PC-3 (cell line): ENCODE data around the gene TRIM28. TPM values are rescaled to one million over a fixed set of nuclear protein-coding genes. Genes with fewer than 3 reads are reported as not detected.

ENCODE experiments used
- ATAC-seq: fragments of 200-7000 bp; cut with Tn5 transposase; 2 replicates; pipeline ENCODE4 v1.9.1; 2020; ENCODE audit warnings: mild to moderate bottlenecking, moderate library complexity
- BruUV-seq: library from RNA; stranded (reverse); fragments of 400-500 nt; replicated peaks from 2 replicates; lab custom pipeline; 2021; lab: Mats Ljungman, UMichigan
- CTCF ChIA-PET: fragments of 300-600 bp; sonication (Branson Sonifier 250); formaldehyde crosslinking; loops from one replicate; lab custom pipeline; 2022; ENCODE audit warnings: antibody characterized with exemption; lab: Charles Lee
- POLR2A ChIA-PET: fragments of 300-600 bp; sonication (Branson Sonifier 250); formaldehyde crosslinking; loops from one replicate; lab custom pipeline; 2022; ENCODE audit warnings: antibody characterized with exemption; ENCODE audit not compliant: unreplicated experiment; lab: Charles Lee
- DNase-seq: peaks from one replicate; pipeline ENCODE4 v3.0.0-alpha.2; 2015
- H2AFZ ChIP-seq: fragments of 300-600 bp; sonication (generic); 2 replicates; pipeline ENCODE4 v1.6.0; 2016; ENCODE audit warnings: antibody characterized with exemption, low read length
- H3F3A ChIP-seq: fragments of 300-600 bp; sonication (generic); one replicate; pipeline ENCODE4 v1.6.0; 2017; ENCODE audit warnings: antibody characterized with exemption, low read length, control low read depth, mild to moderate bottlenecking; ENCODE audit not compliant: unreplicated experiment
- H3K27ac ChIP-seq: fragments of 300-600 bp; sonication (generic); 2 replicates; pipeline ENCODE4 v1.5.1; 2016; ENCODE audit warnings: mild to moderate bottlenecking, low read length
- H3K27me3 ChIP-seq: fragments of 300-600 bp; sonication (generic); 2 replicates; pipeline ENCODE4 v1.6.1; 2016; ENCODE audit warnings: low read length, mixed read lengths
- H3K36me3 ChIP-seq: fragments of 300-600 bp; sonication (generic); 2 replicates; pipeline ENCODE4 v1.6.1; 2016; ENCODE audit warnings: low read depth, mixed run types, low read length, mixed read lengths
- H3K4me1 ChIP-seq: fragments of 300-600 bp; sonication (generic); 2 replicates; pipeline ENCODE4 v1.5.1; 2016; ENCODE audit warnings: low read length; ENCODE audit not compliant: insufficient read depth
- H3K4me2 ChIP-seq: fragments of 300-600 bp; sonication (generic); 2 replicates; pipeline ENCODE4 v1.6.0; 2016; ENCODE audit warnings: low read length
- H3K4me3 ChIP-seq: fragments of 300-600 bp; sonication (generic); 2 replicates; pipeline ENCODE4 v1.5.1; 2016; ENCODE audit warnings: mild to moderate bottlenecking, low read length, mixed read lengths
- H3K79me2 ChIP-seq: fragments of 300-600 bp; sonication (generic); 2 replicates; pipeline ENCODE4 v1.6.1; 2017; ENCODE audit warnings: low read length, mixed read lengths
- H3K9ac ChIP-seq: fragments of 300-600 bp; sonication (generic); 2 replicates; pipeline ENCODE4 v1.6.0; 2016; ENCODE audit warnings: mild to moderate bottlenecking, low read length
- H3K9me2 ChIP-seq: fragments of 300-600 bp; sonication (generic); replicated peaks from 2 replicates; pipeline ENCODE4 v1.6.1; 2016; ENCODE audit warnings: mixed run types, low read length, mixed read lengths
- H3K9me3 ChIP-seq: fragments of 300-600 bp; sonication (generic); 2 replicates; pipeline ENCODE4 v1.6.1; 2016; ENCODE audit warnings: low read length, mixed read lengths
- H4K20me1 ChIP-seq: fragments of 300-600 bp; sonication (generic); 2 replicates; pipeline ENCODE4 v1.6.1; 2016; ENCODE audit warnings: low read length, mixed read lengths
- EZH2 ChIP-seq: fragments of 300-600 bp; sonication (generic); IDR thresholded peaks from one replicate; pipeline ENCODE4 v1.6.1; 2017; ENCODE audit warnings: antibody characterized with exemption, mild to moderate bottlenecking, low read length; ENCODE audit not compliant: unreplicated experiment
- EZH2phosphoT487 ChIP-seq: fragments of 300-600 bp; sonication (generic); IDR thresholded peaks from 2 replicates; pipeline ENCODE4 v1.6.1; 2018; ENCODE audit warnings: mild to moderate bottlenecking, antibody characterized with exemption, low read length, borderline replicate concordance
- intact Hi-C: fragments of 100-400 bp; cut with micrococcal nuclease; formaldehyde crosslinking; loops from 2 replicates; pipeline ENCODE4 v1.9.0; 2023
- total RNA-seq: library from RNA; depleted of rRNA; stranded (reverse); fragments of >200 nt; gene quantifications from 2 replicates; pipeline ENCODE4 v1.2.3, GENCODE V29; 2014
- TF ChIP-seq, protein P1 (sequence below): fragments of 300-600 bp; sonication (generic); conservative IDR thresholded peaks from 2 replicates; pipeline ENCODE4 v1.5.1; 2017; ENCODE audit warnings: antibody characterized with exemption, low read depth, mild to moderate bottlenecking, low read length

TRIM28 gene
- total RNA-seq, 1 experiment from 2014 or later: 1,169 TPM

DNA sequence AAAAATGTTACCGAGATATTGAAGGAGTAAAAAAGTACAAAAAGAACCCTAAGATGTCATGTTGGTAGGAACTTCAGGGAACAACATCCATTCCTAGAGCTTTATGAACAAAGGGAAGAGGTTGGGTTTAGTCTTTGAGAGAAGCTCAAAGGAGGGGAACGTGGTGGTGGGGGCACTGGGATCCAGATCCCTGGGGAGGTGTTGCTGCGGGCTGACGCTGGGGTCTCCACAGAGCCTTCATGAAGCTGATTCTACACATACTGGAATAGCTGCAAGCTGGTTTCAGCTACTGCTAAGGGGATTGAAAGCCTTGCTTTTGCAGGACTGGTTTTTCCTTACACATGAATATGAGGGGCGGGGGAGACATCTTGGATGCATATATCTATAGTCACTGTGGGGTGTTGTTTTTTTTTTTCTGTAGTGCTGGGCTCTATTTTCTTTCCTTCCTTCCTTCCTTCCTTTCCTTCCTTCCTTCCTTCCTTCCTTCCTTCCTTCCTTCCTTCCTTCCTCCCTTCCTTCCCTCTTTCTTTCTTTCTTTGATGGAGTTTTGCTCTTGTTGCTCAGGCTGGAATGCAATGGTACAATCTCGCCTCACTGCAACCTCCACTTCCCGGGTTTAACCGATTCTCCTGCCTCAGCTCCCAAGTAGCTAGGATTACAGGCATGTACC lies 35.7 kb downstream of the TRIM28 start:
- Histone ChIP-seq H3K9me3 (no peaks in the 10 kb centered on the region), H3K9me2 (no peaks in the 10 kb centered on the region), H3K4me1 (peaks cover 6% of the 10 kb centered on the region), H3K27me3 (no peaks in the 10 kb centered on the region), H3K4me3 (no peak overlapping the region), H3K27ac (no peak overlapping the region), H2AFZ (no peak overlapping the region), H3F3A (no peaks in the 10 kb centered on the region), H3K4me2 (no peak overlapping the region), H4K20me1 (no peaks in the 10 kb centered on the region), H3K9ac (no peak overlapping the region), H3K36me3 (peaks cover 2% of the 10 kb centered on the region), H3K79me2 (peaks cover 22% of the 10 kb centered on the region; the same call in 1 of the 2 replicates)
- ATAC-seq: no peak
- ChIA-PET POLR2A (no interaction called here), CTCF (no interaction called here)
- TF ChIP-seq, protein P1, sequence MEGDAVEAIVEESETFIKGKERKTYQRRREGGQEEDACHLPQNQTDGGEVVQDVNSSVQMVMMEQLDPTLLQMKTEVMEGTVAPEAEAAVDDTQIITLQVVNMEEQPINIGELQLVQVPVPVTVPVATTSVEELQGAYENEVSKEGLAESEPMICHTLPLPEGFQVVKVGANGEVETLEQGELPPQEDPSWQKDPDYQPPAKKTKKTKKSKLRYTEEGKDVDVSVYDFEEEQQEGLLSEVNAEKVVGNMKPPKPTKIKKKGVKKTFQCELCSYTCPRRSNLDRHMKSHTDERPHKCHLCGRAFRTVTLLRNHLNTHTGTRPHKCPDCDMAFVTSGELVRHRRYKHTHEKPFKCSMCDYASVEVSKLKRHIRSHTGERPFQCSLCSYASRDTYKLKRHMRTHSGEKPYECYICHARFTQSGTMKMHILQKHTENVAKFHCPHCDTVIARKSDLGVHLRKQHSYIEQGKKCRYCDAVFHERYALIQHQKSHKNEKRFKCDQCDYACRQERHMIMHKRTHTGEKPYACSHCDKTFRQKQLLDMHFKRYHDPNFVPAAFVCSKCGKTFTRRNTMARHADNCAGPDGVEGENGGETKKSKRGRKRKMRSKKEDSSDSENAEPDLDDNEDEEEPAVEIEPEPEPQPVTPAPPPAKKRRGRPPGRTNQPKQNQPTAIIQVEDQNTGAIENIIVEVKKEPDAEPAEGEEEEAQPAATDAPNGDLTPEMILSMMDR: no peak
- TF ChIP-seq EZH2phosphoT487: no peak
- TF ChIP-seq EZH2: no peak
- intact Hi-C loops: no loop called here
- DNase-seq: no peak
- BruUV-seq: no TSS peak

DNA sequence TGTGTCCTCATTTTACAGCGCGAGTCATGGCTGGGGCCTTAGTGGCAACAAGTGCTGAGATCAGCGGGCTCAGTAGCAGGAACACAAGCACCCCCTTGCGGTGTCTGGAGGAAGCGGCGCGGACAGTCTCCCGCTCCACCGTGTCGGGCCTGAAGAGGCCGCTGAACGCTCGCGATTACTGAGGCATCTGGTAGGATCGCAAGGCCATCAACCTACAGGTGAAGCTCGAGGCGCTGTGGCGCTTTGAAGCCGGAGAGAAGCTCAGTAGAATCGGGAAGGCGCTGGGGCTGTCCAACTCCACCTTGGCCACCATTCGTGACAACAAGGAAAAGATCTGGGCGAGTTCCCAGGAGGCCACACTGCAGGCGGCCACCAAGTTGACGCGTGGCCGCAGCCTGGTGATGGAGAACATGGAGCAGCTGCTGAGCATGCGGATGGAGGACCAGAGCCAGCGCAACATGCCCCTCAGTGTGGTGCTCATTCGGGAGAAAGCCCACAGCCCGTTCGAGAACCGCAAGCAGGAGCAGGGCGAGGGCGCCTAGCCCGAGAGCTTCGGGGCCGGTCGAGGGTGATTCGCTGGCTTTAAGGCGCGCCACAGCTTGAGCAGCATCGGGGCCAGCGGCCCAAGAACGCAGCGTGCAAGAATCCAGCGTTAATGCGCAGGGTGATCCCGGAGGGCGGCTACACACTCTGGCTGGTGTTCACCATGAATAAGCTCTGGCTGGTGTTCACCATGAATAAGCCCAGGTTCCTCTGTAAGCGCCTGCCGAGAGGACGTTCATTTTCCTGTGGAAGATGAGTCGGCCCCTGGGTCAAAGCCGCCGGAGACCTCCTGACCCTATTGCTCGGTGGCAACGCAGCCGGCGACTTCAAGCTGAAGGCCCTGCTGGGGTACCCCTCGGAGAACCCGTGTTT lies 37.6 kb downstream of the TRIM28 start:
- DNase-seq: peak; percentile 85
- Histone ChIP-seq H3K4me2 (no peak overlapping the region), H3K36me3 (peaks cover 2% of the 10 kb centered on the region), H3K79me2 (peaks cover 19% of the 10 kb centered on the region; the same call in 1 of the 2 replicates), H3K27me3 (no peaks in the 10 kb centered on the region), H3K9me3 (no peaks in the 10 kb centered on the region), H3F3A (no peaks in the 10 kb centered on the region), H2AFZ (no peak overlapping the region), H3K27ac (no peak overlapping the region), H3K9ac (no peak overlapping the region), H3K4me1 (no peaks in the 10 kb centered on the region; the same call in 1 of the 2 replicates), H3K9me2 (no peaks in the 10 kb centered on the region), H3K4me3 (no peak overlapping the region), H4K20me1 (no peaks in the 10 kb centered on the region)
- ATAC-seq: peak; percentile 96
- TF ChIP-seq, protein P1: peak; percentile 99
- TF ChIP-seq EZH2phosphoT487 (no peak), EZH2 (no peak)
- CTCF ChIA-PET: interaction anchor here (0.6 kb wide), 1 partner anchor 81 kb away, joined by 3 read pairs; no protein-coding TSS in a partner anchor
- POLR2A ChIA-PET: no interaction called here
- BruUV-seq: no TSS peak
- intact Hi-C loops: no loop called here
